GM23248 (cell line): Measurements from ENCODE around the gene COL26A1.

ENCODE experiments used
- EZH2 ChIP-seq: fragments of 200-600 bp; sonication (generic); IDR thresholded peaks from 2 replicates; pipeline ENCODE4 v1.6.1; 2018; ENCODE audit warnings: antibody characterized with exemption, mild to moderate bottlenecking; ENCODE audit not compliant: insufficient read depth, poor library complexity, severe bottlenecking
- EZH2phosphoT487 ChIP-seq: fragments of 200-600 bp; sonication (generic); IDR thresholded peaks from 2 replicates; pipeline ENCODE4 v1.6.1; 2018; ENCODE audit warnings: antibody characterized with exemption, moderate library complexity, mild to moderate bottlenecking, low read depth; ENCODE audit not compliant: insufficient read depth

- TF ChIP-seq EZH2phosphoT487, result no peak
- TF ChIP-seq EZH2, result no peak
These were observed 176.2 kb downstream of the COL26A1 start for GRCh38 chr7:101538596-101539459.
